WI38 (cell line): Measurements from ENCODE around the gene MRPL53.

ENCODE experiments used
- H3K4me3 ChIP-seq: 2 replicates; pipeline ENCODE4 v1.5.1; 2011; ENCODE audit warnings: low read depth, mild to moderate bottlenecking, control low read depth, low read length
- CTCF ChIP-seq: IDR thresholded peaks from 2 replicates; pipeline ENCODE4 v1.5.1; 2012; ENCODE audit warnings: low read depth, mild to moderate bottlenecking, control low read depth, low read length

The MRPL53 gene

GRCh38 chr2:74493546-74493945, 21.1 kb upstream of the MRPL53 start:
- no peak for TF ChIP-seq CTCF
- no peak overlapping the region for H3K4me3 ChIP-seq

GRCh38 chr2:74491648-74492544, 19.4 kb upstream of the MRPL53 start:
- no peak for TF ChIP-seq CTCF
- H3K4me3 ChIP-seq, result no peak overlapping the region

GRCh38 chr2:74489906-74490305, 17.4 kb upstream of the MRPL53 start:
- TF ChIP-seq CTCF, result no peak

GRCh38 chr2:74488643-74489481, 16.4 kb upstream of the MRPL53 start:
- no peak for TF ChIP-seq CTCF
- H3K4me3 ChIP-seq, result no peak overlapping the region

More at GRCh38 chr2:74489906-74490305, 17.4 kb upstream of the MRPL53 start:
- no peak overlapping the region for H3K4me3 ChIP-seq

- no peak for TF ChIP-seq CTCF
- no peak overlapping the region for H3K4me3 ChIP-seq
Measured at GRCh38 chr2:74486141-74486540, 13.7 kb upstream of the MRPL53 start.

- peak overlapping the region; percentile 93 for H3K4me3 ChIP-seq
Measured at GRCh38 chr2:74483675-74484164, 11.2 kb upstream of the MRPL53 start.

- peak; percentile 88 for TF ChIP-seq CTCF
- H3K4me3 ChIP-seq, result peak within 1 kb of the TSS; percentile 93
Measured at GRCh38 chr2:74482801-74483674, 10.6 kb upstream of the MRPL53 start, which contains the start of the genes CCDC142 and TTC31. TSS of gene CCDC142 (minus strand) at chr2:74482998. CDS start at chr2:74482837, 161 bp downstream. TSS of gene TTC31 (plus strand) at chr2:74483081. CDS start at chr2:74483096, 15 bp downstream.
